Right renal pelvis (tissue), 4 donors: Measurements from ENCODE around the gene PRKD3. TPM values are rescaled to one million over a fixed set of nuclear protein-coding genes. Genes with fewer than 3 reads are reported as not detected.
A peak's percentile ranks its signal among the peaks of the same experiment; 100 is the strongest.

Experiments used
- DNase-seq, 4 donors: peaks; one replicate each; pipeline ENCODE4 v3.0.0-alpha.2; 2013; ENCODE audit warnings: low read depth in 4 of 4, low spot score in 3 of 4, missing footprints in 1 of 4
- polyA plus RNA-seq, 4 donors: library from polyadenylated mRNA; unstranded; fragments of 120-200 nt; gene quantifications; one replicate each; pipeline ENCODE4 v1.2.1, GENCODE V29; 2013; ENCODE audit not compliant: insufficient read length in 4 of 4

The PRKD3 gene
- 10 to 100 TPM; 46.0 to 56.3 (median 54.1) TPM for polyA plus RNA-seq

DNA sequence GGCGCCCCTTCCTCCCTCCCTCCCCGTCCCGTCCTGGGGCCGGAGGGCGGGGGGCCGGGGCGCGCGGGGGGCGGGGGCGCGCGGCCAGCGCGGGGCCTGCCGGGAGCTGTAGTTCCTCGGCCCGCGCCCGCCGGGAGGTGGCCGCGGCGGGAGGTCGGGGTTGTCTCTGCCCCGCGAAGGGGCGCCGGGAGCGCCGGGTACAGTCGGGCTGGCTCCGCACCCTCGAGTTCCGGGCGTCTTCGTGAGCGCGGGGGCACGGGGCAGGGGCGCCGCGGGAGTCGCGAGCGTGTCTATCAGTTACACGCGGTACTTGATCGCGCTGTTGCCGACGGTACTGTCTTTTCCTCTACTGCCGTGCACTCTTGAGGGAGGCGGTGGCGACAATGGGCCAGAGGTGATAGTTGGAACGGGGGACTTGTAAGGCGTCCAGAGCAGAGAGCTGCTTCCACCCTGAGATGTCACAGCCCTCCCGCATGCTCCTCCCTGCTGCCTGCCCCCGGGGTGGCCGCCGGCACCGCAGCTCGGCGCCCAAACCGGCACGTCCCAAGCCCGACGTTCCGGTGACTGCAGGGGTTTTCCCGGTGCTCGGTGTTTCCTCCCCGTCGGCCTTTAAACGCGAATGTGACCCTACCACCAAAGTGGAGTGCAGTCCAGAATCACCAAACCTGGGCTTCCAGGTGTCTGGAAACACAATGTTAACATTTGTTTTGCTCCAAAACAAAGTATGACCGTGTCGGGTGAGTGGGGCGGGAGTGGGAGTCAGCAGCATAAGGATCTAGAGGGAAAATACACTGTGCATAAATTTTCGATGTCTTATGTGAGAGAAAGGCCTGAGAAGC, at the start of gene PRKD3:
TSS of gene PRKD3 (minus strand) at position 48 of the 839 bp plus-strand sequence. CDS start 8,309 bp downstream, outside the sequence.
- peak in 1 of 4 donors; percentile 62 for DNase-seq

DNA sequence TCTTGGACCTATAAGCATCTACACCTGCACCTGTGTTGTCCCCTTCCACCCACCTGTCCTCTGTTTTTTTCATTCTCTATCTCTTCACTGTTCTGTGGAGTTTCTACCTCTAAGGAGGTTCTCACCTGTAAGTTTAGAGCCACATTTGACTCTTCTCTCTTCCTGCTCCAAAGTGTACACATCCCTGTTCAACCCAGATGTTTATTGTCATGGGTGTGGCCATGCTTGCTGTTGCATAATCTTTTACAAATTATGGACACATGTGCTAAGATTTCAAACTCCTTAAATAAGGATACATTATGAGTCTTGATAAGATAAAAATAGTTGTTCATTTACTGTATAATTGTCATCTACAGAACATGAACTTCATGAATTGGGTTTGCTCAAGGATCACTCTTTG, 47.4 kb upstream of the PRKD3 start:
- no peak for DNase-seq

DNA sequence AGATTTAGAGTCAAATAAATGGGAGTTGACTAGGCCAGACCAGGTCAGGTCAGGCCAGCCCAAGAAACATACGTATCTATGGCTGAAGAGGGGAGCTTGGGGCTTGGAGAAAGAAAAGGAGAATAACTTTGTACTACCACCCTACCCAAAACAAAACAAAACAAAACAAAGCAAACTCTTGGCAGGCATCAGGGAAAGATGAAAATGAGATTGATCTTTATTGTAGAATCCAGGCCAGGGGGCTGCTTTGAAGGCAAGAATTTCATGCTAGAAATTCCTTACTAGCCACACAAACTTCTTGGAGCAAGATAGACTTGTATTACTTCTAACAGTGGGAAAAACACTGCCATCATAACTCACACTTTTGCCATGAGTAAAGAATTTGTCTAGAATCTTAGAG, 46.0 kb upstream of the PRKD3 start:
- no peak for DNase-seq

DNA sequence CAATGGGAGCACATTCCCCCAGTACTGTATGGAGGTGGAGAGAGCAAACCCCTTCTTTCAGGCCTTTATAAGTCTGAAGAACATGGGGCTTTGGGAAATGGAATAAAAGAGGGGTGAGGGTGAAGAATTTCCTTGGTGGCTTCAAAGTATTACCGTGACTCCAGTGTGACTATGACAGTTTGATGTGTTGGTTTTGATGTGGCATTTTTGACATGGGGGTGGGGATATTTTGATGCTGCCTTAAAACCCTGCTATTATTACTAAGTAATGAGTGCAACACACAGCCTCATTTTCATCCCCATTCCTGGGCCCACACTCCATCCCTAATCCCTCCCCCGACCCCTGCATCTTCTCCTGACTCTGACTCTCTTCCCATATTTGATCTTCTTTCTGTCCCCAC, 43.4 kb upstream of the PRKD3 start:
- no peak for DNase-seq

DNA sequence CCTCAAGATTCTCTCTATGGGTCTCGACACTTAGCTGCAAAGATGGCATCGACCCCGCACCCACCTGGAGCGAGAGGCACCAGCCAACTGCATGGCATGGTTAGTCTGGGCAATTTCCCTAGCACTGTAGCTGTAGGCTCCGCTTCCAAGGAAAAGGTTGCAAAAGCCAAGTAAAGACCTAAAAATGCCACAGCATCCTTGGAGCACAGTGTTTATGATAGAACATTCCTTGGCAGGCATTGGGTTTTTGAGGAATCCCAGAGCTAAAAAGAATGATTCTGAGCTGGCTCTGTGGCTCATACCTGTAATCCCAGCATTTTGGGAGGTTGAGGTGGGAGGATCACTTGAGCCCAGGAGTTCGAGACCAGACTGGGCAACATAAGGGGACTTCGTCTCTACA, 42.7 kb upstream of the PRKD3 start:
- DNase-seq, result no peak

DNA sequence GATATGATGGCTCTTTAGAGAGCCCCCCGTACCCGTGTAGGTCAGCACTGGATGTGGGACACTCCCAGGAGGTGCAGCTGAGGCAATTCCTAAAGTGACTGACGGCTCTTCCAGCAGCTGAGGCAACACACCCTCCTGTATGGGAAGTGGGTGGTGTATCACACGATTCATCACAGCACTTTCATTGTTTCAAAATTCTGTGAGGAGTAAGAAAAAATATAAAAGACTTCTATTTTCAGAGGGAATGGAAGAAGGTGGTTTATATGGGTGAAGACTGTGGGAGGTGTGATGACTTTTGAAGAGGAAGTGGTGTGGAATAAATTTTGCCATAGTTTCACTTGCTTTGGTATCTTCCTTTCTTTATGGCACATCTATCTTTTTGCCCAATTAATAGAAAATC, 42.1 kb upstream of the PRKD3 start:
- DNase-seq, result no peak

DNA sequence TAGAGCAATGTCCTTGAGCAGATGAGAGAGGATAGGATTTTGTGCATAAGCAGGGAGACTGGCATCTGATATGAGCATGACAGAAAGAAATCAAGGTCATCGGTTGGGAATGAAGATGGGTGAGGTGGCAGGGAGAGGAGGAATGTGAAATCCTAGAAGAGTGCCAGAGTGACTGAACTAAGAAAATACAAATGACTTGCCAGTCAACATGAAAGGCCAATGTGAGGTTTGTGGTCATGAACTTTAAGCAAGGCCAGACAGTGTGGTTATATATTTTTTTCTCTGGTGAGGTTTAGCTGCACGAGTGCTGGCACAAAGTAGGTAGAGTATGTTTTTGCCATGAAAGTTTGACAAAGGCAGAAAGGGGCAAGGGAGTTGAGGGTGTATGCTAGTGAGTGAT, 41.0 kb upstream of the PRKD3 start:
- no peak for DNase-seq

DNA sequence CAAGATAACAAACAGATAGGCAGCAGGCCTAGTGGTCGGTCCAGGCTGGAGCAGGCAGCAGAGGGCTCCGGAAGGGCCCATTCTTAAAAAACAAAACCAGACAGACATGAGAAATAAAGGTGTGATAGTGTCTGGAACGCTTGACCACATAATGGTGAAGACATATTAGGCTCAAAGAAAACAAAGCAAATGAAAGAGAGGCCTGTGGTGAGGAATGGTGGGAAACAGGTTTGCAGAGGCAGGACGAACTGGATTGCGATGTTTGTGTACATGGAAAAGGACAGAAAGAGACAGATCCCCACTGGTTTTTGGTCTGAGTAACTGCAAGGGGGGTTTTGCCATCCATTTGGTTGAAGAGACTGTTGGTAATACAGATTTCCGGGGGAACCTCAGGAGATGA, 39.7 kb upstream of the PRKD3 start:
- DNase-seq, result no peak

DNA sequence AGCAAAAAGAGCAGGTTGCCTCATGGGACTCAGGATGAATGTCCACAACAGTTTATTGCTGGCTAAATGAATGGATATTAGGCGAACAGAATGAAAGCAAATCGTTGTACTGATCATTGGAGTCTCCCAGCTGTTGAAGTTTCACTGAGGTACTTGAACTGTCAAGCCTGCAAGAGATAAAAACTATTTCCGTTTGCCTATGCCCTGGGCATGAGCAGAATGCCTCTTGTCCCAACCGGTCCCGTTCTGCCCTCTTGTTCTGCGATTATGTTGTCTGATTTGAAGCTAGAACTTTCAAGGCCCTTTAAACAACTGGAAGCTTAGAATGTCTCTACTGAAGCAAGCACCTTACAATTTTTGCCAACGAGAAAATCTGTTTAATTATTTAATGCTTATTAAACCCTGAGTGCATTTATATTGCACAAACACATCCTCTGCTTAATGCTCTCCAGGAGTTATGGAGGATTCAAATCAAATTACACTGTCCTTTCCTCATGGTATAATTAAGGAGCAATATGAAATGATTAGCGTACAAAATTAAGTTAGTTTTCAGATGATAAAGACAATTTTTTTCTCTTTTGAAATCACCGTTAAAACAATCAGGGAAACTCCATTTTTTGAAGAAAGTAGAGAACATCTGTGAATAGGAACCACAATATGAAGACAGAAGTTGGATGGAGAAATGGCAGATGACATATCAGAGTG, 37.5 kb upstream of the PRKD3 start:
- no peak for DNase-seq

DNA sequence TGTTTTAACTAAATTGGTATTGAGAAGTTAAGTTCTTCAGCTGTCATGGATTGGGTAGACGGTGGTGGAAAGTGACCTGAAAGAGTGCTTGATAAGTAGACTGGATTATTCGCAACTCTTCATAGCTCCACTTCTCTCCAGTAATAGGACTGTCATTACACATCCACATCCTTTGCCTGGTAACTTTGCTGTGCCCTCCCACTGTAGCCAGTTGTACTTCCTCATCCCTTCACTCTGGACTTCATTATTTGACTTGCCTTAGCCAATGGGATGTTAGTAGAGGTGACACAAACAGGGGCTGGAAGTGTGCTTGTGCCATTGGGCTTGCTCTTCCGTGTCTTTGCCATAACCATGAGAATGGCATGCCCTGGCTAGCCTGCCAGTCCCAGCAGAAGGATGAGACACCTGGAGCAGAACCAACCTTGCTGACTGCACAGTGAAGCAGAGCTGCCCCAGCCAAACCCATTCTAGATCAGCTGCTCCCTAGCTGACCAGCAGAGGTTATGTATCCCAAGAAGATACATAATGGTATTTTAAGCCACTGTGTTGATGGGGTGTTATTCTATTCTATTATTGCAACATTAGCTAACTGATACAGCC, 36.7 kb upstream of the PRKD3 start:
- no peak for DNase-seq

DNA sequence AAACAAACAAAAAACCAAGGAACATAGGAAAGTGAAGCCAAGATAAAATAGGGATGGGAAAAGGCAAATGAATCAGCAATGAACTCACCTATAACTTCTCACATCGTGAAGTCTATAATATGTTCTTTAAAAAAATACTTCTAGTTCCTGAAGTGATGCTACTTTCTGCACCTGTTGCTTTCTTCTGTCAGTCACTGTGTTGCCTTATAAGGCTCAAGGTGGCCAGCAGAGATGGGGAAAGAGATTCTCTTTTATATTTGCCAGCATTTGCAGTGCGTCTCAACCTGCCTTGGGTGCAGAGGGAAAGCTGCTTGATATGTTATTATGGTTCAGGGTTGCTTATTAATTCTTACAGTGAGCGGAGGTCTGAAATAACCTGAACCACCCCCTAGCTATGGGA, 33.8 kb upstream of the PRKD3 start:
- no peak for DNase-seq

DNA sequence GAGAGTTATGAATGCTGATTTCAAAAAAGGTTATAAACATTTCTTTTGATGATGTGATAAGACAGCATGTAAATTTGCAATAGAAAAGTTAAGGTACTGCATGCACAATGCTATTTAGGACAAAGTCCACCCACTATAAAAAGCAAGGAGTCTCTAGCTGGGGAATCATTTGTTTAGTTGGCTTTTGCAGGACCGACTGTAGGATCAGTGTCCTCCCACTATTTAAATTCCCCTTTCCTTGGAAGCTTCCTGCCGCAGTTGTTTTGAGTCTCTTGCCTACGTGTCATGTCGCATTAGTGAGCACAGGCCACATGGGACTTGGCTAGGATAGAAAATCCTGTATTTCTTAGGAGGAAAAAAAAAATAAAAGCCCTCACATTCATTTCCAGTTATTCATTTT, 32.9 kb upstream of the PRKD3 start:
- no peak for DNase-seq

DNA sequence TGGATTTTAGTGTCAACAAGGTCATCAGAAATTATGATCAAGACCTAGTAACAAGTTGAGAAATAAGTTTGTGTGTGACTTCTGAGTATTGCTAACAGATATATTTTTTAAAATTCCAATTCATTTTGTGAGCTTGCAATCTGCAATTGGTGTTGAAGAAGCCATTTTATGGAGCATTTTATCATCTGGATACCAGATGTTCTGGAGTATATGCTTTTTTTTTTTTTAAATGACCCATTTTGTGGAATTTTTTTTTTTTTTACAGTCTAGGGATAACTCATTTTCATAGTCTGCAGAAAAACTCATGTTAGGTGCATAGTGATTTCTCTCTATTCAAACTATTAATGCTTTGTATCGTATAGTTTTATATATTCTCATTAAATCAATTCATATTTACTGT, 32.4 kb upstream of the PRKD3 start:
- no peak for DNase-seq

DNA sequence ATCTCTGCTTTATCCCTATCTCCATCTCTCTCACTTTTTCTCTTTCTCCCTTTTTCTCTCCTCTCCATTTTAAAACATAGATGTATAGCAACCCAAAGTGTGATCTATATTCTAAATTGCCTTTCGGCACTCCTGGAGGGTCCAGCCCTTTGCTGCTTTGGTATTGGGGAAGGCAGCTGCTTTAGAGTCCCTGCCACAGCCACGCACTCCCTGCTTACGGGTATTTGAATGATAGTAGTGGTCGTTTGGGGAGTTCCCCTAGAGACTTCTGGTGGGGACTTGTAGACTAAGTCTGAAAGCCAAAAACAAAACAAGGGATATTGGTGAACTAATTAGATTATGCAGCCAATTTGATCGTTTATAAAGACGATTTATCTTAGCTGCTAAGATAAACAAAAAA, 31.7 kb upstream of the PRKD3 start:
- no peak for DNase-seq

DNA sequence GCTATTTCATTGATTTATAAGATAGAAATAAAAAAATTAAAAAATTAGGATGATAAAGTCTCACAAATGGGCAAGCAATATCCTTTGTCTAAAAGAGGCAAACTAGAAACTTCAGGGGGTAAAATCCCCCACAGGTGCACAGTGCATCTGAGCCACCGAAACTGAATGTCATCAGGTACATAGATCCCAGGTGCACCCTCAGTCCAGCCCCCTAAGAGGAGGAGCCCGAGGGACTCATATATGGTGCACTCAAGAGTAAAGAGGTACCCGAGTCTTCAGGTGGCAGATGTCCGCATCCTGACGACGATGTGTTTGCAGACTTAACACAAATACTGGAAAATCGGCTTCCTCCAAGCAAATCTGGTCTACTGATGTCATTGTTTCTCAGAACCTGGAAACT, 31.1 kb upstream of the PRKD3 start:
- DNase-seq, result no peak

DNA sequence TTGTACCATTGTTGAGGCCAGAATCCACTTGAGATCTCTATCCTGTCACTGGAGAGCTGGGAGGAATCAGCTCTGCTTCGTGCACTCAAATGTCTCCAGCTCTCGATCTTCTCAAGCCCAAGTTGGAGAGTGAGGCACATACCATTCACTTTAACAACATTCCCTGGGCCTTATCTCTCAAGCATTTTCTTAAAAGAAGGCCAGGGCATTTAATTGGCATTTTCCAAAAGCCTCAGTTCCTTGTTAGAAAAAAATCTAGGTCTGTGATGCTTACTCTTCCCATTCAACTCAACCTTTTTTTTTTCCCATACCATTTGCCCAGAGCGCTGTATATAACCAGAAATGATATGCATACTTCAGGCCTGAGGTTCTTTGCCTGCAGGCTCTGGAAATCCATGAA, 29.9 kb upstream of the PRKD3 start:
- no peak for DNase-seq

DNA sequence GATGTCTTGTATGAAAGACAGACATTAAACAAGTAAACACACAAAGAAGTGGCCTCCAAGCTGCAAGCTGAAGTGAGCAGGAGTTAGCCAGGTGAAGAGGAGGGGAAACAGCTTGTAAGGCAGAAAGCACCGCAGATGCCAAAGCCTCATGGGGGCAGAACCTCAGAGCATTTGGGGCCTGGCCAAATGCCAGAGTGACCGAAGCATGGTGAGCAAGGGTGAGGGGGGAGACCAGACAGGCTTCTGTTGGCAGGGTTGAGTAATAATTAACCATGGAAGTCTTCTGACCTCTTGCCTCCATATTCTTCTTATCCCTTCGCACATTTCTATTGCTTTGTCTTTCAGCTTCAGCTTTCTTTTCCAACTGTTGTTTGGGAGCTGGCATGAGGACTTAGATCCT, 25.4 kb upstream of the PRKD3 start:
- DNase-seq, result peak in 3 of 4 donors; percentile 45 to 54 (median 52)

DNA sequence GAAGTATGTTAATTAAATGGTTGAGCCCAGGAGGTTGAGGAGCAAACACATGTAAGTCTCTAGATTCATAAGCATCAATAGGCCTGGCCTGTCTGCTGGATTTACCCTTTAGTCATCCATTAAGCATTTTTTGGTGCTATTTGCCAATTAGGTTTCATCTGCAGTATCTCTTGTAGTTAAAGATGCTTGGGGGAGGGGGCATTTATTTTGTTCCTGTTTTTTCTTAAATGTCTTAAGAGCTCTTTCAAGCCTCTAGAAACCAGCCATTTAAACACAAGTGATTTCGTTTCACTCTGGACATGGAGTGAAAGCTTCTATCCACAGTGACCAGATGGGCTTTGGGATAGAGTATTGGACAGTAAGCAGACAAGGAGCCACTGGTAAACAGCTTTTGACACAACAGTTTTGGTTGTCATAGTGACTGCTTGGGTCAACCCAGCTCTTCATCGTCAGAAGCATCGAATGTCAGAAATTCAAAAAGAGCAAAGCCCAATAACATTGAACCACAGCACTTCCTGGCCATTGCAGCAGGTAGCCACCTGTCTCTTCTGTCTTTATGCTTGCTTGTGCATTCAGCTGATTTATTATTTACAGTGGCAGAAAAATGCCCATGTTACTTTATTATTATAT, 24.7 kb upstream of the PRKD3 start:
- no peak for DNase-seq

DNA sequence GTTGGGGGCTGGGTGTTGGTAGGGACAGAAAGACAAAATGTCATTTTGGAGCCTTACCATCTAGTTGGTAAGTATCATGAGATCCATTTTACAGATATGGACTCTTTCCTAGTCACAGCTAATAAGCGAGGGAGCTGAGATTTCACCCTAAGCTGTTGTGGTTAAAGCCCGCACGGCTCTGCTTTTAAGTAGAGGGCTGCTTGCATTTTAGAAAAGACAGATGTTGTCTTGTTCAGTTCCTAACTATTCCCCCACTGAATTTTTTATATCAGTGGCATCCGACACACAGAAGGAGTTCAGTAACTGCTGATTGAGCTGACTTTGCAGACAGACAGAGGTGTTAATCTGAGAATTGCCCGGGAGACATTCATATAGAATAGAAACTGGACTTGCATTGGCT, 23.5 kb upstream of the PRKD3 start:
- DNase-seq, result no peak

DNA sequence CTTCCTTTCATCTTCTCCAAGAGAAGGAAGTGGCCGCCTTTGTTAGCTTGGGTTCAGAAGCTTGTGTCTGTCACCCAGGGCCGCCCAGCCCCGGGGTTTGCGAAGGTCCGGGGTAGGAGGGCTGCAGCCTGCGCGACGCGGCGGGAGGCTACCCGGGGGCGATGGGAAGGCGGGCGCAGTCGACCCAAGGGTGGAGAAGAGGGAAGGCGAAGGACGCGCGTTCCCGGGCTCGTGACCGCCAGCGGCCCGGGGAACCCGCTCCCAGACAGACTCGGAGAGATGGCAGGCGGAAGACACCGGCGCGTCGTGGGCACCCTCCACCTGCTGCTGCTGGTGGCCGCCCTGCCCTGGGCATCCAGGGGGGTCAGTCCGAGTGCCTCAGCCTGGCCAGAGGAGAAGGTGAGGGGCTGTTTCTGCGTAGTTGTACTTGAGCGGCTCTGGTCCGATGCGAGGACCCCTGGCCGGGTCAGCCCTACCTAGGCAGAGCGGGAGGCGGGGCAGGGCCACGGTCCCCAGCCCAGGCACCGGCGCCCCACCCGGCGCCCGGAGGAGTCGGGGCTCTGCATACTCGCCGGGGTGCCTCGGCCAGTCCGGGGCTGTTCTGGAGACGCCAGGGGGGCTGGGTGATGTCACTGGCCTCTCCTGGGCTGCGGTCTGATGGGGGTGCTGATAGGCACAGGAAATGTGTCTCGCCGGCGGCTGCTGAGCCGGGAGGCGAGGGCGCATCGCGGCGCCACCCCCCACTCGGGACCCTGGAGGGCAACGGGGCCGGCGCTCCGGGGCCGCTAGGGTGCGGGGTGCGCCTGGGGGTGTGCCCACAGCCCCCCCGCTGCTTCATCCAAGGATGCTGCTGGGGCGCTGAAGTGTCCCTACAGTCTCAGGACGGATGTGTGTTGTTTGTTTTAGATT, 20.1 kb upstream of the PRKD3 start, which contains the start of gene QPCT:
TSS of gene QPCT (plus strand) at position 178 of the 909 bp plus-strand sequence. CDS start at position 280, 102 bp downstream.
- DNase-seq, result no peak
